ENCODE measurements around the gene FLT1.

DNA sequence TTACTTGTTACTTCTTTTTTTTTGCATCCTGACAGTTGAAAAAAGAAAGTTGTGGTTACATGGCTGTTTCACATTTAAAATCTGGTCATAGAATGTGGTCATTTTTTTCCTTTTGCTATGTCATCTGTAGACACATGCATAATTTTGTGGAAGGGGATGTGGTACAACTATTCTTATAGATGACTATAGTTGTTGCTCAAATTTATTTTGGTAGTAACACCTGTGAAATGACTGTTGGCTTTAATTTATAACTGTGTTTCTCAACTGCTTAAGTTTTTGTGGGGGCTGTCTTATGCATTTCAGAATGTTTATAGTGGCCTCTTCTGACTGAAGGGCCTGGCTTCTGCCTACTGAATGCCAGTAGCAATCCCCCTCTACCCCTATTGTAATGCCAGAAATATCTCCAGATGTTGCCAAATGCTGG is 226.1 kb downstream of the FLT1 start:
- TF ChIP-seq, protein P1, sequence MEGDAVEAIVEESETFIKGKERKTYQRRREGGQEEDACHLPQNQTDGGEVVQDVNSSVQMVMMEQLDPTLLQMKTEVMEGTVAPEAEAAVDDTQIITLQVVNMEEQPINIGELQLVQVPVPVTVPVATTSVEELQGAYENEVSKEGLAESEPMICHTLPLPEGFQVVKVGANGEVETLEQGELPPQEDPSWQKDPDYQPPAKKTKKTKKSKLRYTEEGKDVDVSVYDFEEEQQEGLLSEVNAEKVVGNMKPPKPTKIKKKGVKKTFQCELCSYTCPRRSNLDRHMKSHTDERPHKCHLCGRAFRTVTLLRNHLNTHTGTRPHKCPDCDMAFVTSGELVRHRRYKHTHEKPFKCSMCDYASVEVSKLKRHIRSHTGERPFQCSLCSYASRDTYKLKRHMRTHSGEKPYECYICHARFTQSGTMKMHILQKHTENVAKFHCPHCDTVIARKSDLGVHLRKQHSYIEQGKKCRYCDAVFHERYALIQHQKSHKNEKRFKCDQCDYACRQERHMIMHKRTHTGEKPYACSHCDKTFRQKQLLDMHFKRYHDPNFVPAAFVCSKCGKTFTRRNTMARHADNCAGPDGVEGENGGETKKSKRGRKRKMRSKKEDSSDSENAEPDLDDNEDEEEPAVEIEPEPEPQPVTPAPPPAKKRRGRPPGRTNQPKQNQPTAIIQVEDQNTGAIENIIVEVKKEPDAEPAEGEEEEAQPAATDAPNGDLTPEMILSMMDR (tag by site-specific recombination; IDR thresholded peaks at IDR 0.05): no peak
- TF ChIP-seq ZNF274 (IDR thresholded peaks at IDR 0.05; ENCODE audit: low read length) (no peak), ZNF274 (tag by site-specific recombination; IDR thresholded peaks at IDR 0.05; ENCODE audit: borderline replicate concordance) (no peak), PBX3 (CRISPR knock-in tag; IDR thresholded peaks at IDR 0.05) (no peak), SETDB1 (IDR thresholded peaks at IDR 0.05; ENCODE audit: insufficient read length, low read length) (no peak), ZNF76 (tag by site-specific recombination; IDR thresholded peaks at IDR 0.05; ENCODE audit: borderline replicate concordance, low read depth) (no peak), ZNF521 (tag by site-specific recombination; IDR thresholded peaks at IDR 0.05) (no peak), REST (tag by site-specific recombination; IDR thresholded peaks at IDR 0.05) (no peak), ZNF394 (tag by site-specific recombination; IDR thresholded peaks at IDR 0.05; ENCODE audit: borderline replicate concordance) (no peak)
- TF ChIP-seq, protein P2, sequence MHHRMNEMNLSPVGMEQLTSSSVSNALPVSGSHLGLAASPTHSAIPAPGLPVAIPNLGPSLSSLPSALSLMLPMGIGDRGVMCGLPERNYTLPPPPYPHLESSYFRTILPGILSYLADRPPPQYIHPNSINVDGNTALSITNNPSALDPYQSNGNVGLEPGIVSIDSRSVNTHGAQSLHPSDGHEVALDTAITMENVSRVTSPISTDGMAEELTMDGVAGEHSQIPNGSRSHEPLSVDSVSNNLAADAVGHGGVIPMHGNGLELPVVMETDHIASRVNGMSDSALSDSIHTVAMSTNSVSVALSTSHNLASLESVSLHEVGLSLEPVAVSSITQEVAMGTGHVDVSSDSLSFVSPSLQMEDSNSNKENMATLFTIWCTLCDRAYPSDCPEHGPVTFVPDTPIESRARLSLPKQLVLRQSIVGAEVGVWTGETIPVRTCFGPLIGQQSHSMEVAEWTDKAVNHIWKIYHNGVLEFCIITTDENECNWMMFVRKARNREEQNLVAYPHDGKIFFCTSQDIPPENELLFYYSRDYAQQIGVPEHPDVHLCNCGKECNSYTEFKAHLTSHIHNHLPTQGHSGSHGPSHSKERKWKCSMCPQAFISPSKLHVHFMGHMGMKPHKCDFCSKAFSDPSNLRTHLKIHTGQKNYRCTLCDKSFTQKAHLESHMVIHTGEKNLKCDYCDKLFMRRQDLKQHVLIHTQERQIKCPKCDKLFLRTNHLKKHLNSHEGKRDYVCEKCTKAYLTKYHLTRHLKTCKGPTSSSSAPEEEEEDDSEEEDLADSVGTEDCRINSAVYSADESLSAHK (tag by site-specific recombination; IDR thresholded peaks at IDR 0.05): no peak
- TF ChIP-seq, protein P3, sequence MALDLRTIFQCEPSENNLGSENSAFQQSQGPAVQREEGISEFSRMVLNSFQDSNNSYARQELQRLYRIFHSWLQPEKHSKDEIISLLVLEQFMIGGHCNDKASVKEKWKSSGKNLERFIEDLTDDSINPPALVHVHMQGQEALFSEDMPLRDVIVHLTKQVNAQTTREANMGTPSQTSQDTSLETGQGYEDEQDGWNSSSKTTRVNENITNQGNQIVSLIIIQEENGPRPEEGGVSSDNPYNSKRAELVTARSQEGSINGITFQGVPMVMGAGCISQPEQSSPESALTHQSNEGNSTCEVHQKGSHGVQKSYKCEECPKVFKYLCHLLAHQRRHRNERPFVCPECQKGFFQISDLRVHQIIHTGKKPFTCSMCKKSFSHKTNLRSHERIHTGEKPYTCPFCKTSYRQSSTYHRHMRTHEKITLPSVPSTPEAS (tag by site-specific recombination; IDR thresholded peaks at IDR 0.05): no peak
